Transverse colon (tissue), 3 donors: ENCODE results near the gene PNLDC1.

ENCODE experiments used
- CTCF ChIP-seq, 5 experiments: fragments of 200-600 bp in 3 of 5; fragments of 450-650 bp in 2 of 5; sonication (generic) in 3 of 5; IDR thresholded peaks; 1 replicate in 2 of 5; 2 replicates in 3 of 5; pipeline ENCODE4 v1.5.1; 2016 to 2017; ENCODE audit warnings: antibody characterized with exemption in 5 of 5, inconsistent platforms in 3 of 5, mild to moderate bottlenecking in 2 of 5, moderate library complexity in 1 of 5
- EP300 ChIP-seq: sonication (generic); formaldehyde crosslinking; IDR thresholded peaks from one replicate; pipeline ENCODE4 v1.6.1; 2017; ENCODE audit warnings: antibody characterized with exemption, low read depth
- POLR2A ChIP-seq: fragments of 450-650 bp; IDR thresholded peaks from one replicate; pipeline ENCODE4 v1.6.1; 2016; ENCODE audit warnings: antibody characterized with exemption, mild to moderate bottlenecking, moderate library complexity

- no peak for TF ChIP-seq POLR2A
- TF ChIP-seq CTCF (IDR thresholded peaks at IDR 0.05), result no peak
- TF ChIP-seq EP300, result no peak
These were observed 39.4 kb upstream of the PNLDC1 start for GRCh38 chr6:159760602-159761057.
